Gastrocnemius medialis (tissue), 4 donors: ENCODE results near the gene MMRN1. TPM values are rescaled to one million over a fixed set of nuclear protein-coding genes. Genes with fewer than 3 reads are reported as not detected.
"Not testable (repeated sequence)": the region's sequence is repeated elsewhere in the genome, so short reads cannot be mapped to it uniquely, and the experiment has no call there.

Source experiments
- ATAC-seq, 2 donors: fragments of 150-250 bp; one replicate each; pipeline ENCODE4 v1.9.1; 2016
- DNase-seq, 2 donors: peaks; one replicate each; pipeline ENCODE4 v3.0.0-alpha.2; 2019
- H3K27ac ChIP-seq, 4 donors: fragments of 200-600 bp; sonication (generic); 1 replicate in 1 of 4; 2 replicates in 3 of 4; pipeline ENCODE4 v1.5.1; 2016 to 2018; ENCODE audit warnings: mild to moderate bottlenecking in 2 of 4, moderate library complexity in 1 of 4
- H3K27me3 ChIP-seq, 3 donors: fragments of 200-600 bp; sonication (generic) in 2 of 3; 1 replicate in 1 of 3; 2 replicates in 2 of 3; pipeline versions ENCODE4 v1.5.1 to v1.6.0; 2016 to 2019; ENCODE audit warnings: mild to moderate bottlenecking in 1 of 3, moderate library complexity in 1 of 3
- H3K36me3 ChIP-seq, 2 donors: fragments of 200-600 bp; sonication (generic) in 1 of 2; one replicate each; pipeline ENCODE4 v1.5.1; 2017 to 2018
- H3K4me1 ChIP-seq, 2 donors: fragments of 200-600 bp; sonication (generic) in 1 of 2; one replicate each; pipeline ENCODE4 v1.5.1; 2016 to 2017; ENCODE audit warnings: mild to moderate bottlenecking in 2 of 2
- H3K4me3 ChIP-seq, 4 donors: fragments of 200-600 bp; sonication (generic) in 3 of 4; 1 replicate in 1 of 4; 2 replicates in 3 of 4; pipeline ENCODE4 v1.5.1; 2016 to 2019; ENCODE audit warnings: mild to moderate bottlenecking in 2 of 4
- H3K9me3 ChIP-seq, 3 donors: fragments of 200-600 bp; sonication (generic) in 2 of 3; 1 replicate in 1 of 3; 2 replicates in 2 of 3; pipeline ENCODE4 v1.5.1; 2016 to 2019
- POLR2A ChIP-seq, 2 donors: fragments of 450-650 bp; IDR thresholded peaks; one replicate each; pipeline ENCODE4 v1.6.1; 2017; ENCODE audit warnings: antibody characterized with exemption in 2 of 2, mild to moderate bottlenecking in 2 of 2, moderate library complexity in 2 of 2
- in situ Hi-C, 4 donors: fragments of 200-750 bp; cut with MboI; loops; one replicate each; pipeline versions ENCODE4 v1.15.0 to v1.8.0; 2017; ENCODE audit warnings: low sequenced_read_pairs in 4 of 4
- intact Hi-C: fragments of 100-400 bp; cut with DNase I; formaldehyde crosslinking; loops from one replicate; pipeline ENCODE4 v1.15.1; 2023; ENCODE audit warnings: low total_unique reads
- total RNA-seq, 4 donors: library from RNA; depleted of rRNA; stranded (reverse); fragments of >200 nt; gene quantifications; one replicate each; pipeline versions ENCODE4 v1.1.0 to v1.2.3, GENCODE V29; 2016
- TF ChIP-seq, protein P1 (sequence below), 5 experiments: fragments of 450-650 bp in 3 of 5; fragments of 200-600 bp in 2 of 5; sonication (generic) in 2 of 5; IDR thresholded peaks in 4 of 5; conservative IDR thresholded peaks in 1 of 5; 1 replicate in 4 of 5; 2 replicates in 1 of 5; pipeline ENCODE4 v1.5.1; 2016 to 2019; ENCODE audit warnings: antibody characterized with exemption in 5 of 5, mild to moderate bottlenecking in 3 of 5, moderate library complexity in 3 of 5

Gene MMRN1
- total RNA-seq, 4 donors from 2014 or later: 0.39 to 3.5 (median 2.3) TPM

- Histone ChIP-seq H3K27ac (no peak overlapping the region), H3K9me3 (no peaks in the 10 kb centered on the region), H3K27me3 (no peaks in the 10 kb centered on the region), H3K4me1 (peaks cover 0 to 4% of the 10 kb centered on the region in 2 donors), H3K36me3 (no peaks in the 10 kb centered on the region), H3K4me3 (no peak overlapping the region)
- no peak for ATAC-seq
- in situ Hi-C loops (no loop called here), intact Hi-C loops (no loop called here)
- DNase-seq: no peak
- TF ChIP-seq POLR2A (IDR thresholded peaks at IDR 0.05): no peak
- TF ChIP-seq, protein P1, sequence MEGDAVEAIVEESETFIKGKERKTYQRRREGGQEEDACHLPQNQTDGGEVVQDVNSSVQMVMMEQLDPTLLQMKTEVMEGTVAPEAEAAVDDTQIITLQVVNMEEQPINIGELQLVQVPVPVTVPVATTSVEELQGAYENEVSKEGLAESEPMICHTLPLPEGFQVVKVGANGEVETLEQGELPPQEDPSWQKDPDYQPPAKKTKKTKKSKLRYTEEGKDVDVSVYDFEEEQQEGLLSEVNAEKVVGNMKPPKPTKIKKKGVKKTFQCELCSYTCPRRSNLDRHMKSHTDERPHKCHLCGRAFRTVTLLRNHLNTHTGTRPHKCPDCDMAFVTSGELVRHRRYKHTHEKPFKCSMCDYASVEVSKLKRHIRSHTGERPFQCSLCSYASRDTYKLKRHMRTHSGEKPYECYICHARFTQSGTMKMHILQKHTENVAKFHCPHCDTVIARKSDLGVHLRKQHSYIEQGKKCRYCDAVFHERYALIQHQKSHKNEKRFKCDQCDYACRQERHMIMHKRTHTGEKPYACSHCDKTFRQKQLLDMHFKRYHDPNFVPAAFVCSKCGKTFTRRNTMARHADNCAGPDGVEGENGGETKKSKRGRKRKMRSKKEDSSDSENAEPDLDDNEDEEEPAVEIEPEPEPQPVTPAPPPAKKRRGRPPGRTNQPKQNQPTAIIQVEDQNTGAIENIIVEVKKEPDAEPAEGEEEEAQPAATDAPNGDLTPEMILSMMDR (IDR thresholded peaks at IDR 0.05 in 4 of 5, conservative IDR thresholded peaks at IDR 0.05 in 1 of 5): no peak
Measured at GRCh38 chr4:89899152-89899551, 4.5 kb downstream of the MMRN1 start.

GRCh38 chr4:89899854-89900253 lies 5.2 kb downstream of the MMRN1 start:
- TF ChIP-seq, protein P1 (IDR thresholded peaks at IDR 0.05 in 4 of 5, conservative IDR thresholded peaks at IDR 0.05 in 1 of 5): no peak
- TF ChIP-seq POLR2A (IDR thresholded peaks at IDR 0.05): no peak
- Histone ChIP-seq H3K9me3 (no peaks in the 10 kb centered on the region), H3K27me3 (no peaks in the 10 kb centered on the region), H3K4me1 (peaks cover 0 to 4% of the 10 kb centered on the region in 2 donors), H3K4me3 (no peak overlapping the region), H3K36me3 (no peaks in the 10 kb centered on the region), H3K27ac (no peak overlapping the region)
- intact Hi-C loops: loop anchor here (10.0 kb wide), 1 partner anchor 675 kb away; no protein-coding TSS in a partner anchor
- no peak for DNase-seq
- no peak for ATAC-seq
- in situ Hi-C loops: loop anchor here in 1 of 4 donors (25.0 kb wide), 1 partner anchor 663 kb away; no protein-coding TSS in a partner anchor

DNA sequence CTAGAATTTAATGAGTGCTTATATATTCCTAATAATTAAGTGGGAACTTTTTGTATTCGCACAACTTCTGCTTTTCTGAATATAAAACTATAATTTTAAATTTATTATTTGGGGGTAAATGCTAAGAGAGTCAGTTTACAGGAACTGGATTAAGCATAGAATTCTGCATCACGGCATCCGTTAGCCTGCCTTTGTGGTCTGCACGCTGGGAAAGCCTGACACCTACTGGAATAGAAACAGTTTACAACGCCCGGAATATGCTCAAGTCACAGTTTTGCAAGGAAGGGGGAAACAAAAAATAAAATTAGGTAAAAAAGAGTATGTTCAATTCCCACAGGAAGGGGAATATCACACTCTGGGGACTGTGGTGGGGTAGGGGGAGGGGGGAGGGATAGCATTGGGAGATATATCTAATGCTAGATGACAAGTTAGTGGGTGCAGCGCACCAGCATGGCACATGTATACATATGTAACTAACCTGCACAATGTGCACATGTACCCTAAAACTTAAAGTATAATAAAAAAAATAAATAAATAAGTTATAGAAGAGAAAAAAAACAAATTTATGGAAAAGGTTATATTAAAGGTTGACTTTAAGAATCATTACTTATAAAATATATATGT lies 7.3 kb downstream of the MMRN1 start:
- not testable (repeated sequence) for H3K27me3 ChIP-seq, H3K4me1 ChIP-seq, H3K27ac ChIP-seq, DNase-seq, H3K36me3 ChIP-seq, ATAC-seq, H3K4me3 ChIP-seq, H3K9me3 ChIP-seq
- intact Hi-C loops (loop anchor here (10.0 kb wide), 1 partner anchor 677 kb away; no protein-coding TSS in a partner anchor), in situ Hi-C loops (loop anchor here in 1 of 4 donors (25.0 kb wide), 1 partner anchor 665 kb away; no protein-coding TSS in a partner anchor)
- TF ChIP-seq, protein P1 (IDR thresholded peaks at IDR 0.05 in 4 of 5, conservative IDR thresholded peaks at IDR 0.05 in 1 of 5): peak in 3 of 5 experiments; percentile 12 to 51 (median 41)

- TF ChIP-seq POLR2A (IDR thresholded peaks at IDR 0.05): no peak
- TF ChIP-seq, protein P1 (IDR thresholded peaks at IDR 0.05 in 4 of 5, conservative IDR thresholded peaks at IDR 0.05 in 1 of 5): no peak
- DNase-seq: no peak
- ATAC-seq: no peak
- H3K27ac ChIP-seq: no peak overlapping the region
- H3K27me3 ChIP-seq: no peaks in the 10 kb centered on the region
- no peaks in the 10 kb centered on the region for H3K9me3 ChIP-seq
- H3K4me1 ChIP-seq: no peaks in the 10 kb centered on the region
- intact Hi-C loops: loop anchor here (10.0 kb wide), 1 partner anchor 680 kb away; no protein-coding TSS in a partner anchor
- H3K4me3 ChIP-seq: no peak overlapping the region
- in situ Hi-C loops: loop anchor here in 1 of 4 donors (25.0 kb wide), 1 partner anchor 667 kb away; no protein-coding TSS in a partner anchor
- H3K36me3 ChIP-seq: no peaks in the 10 kb centered on the region
Measured at GRCh38 chr4:89904524-89904923, 9.9 kb downstream of the MMRN1 start.
